HepG2 (cell line): ENCODE results near the gene BRD1. TPM values are rescaled to one million over a fixed set of nuclear protein-coding genes. Genes with fewer than 3 reads are reported as not detected.

Experiments used
- ATAC-seq: fragments of 200-7000 bp; cut with Tn5 transposase; 3 replicates; pipeline ENCODE4 v1.9.1; 2020; ENCODE audit warnings: mild to moderate bottlenecking, moderate library complexity
- BruUV-seq: library from RNA; stranded (reverse); fragments of 400-500 nt; replicated peaks from 2 replicates; lab custom pipeline; 2021; lab: Mats Ljungman, UMichigan
- CTCF ChIA-PET: fragments of 300-600 bp; formaldehyde crosslinking; extraction: SDS; loops from one replicate; lab custom pipeline; 2021; ENCODE audit warnings: low total read pairs, inconsistent platforms, low intra/inter-chr PET ratio; lab: Yijun Ruan, JAX
- POLR2A ChIA-PET: fragments of 350-600 bp; sonication (Branson Sonifier 250); formaldehyde crosslinking; loops from one replicate; lab custom pipeline; 2020; ENCODE audit warnings: antibody characterized with exemption, inconsistent platforms; lab: Yijun Ruan, JAX
- DNase-seq: peaks from one replicate; pipeline ENCODE4 v3.0.0-alpha.2; 2015; ENCODE audit warnings: low spot score
- FAIRE-seq: peaks from 3 replicates; lab custom pipeline; 2011; peaks lifted over from hg19 to GRCh38; lab: Jason Lieb, UNC
- H2AFZ ChIP-seq: one replicate; pipeline ENCODE4 v1.6.1; 2011; ENCODE audit warnings: low read length, inconsistent platforms
- H3K27ac ChIP-seq: fragments of 300-600 bp; 3 replicates; pipeline ENCODE4 v1.8.0; 2011; ENCODE audit warnings: mixed run types, mild to moderate bottlenecking, mixed read lengths, low read length, inconsistent platforms; ENCODE audit not compliant: insufficient read depth; ENCODE audit errors: extremely low read length
- H3K27me3 ChIP-seq, 2 experiments: fragments of 200-600 bp in 1 of 2; 2 replicates in 1 of 2; 3 replicates in 1 of 2; pipeline versions ENCODE4 v1.6.0 to v1.8.0; 2011; ENCODE audit warnings: low read length in 2 of 2, mild to moderate bottlenecking in 2 of 2, moderate library complexity in 2 of 2, inconsistent platforms in 1 of 2; ENCODE audit not compliant: insufficient read depth in 2 of 2, control insufficient read depth in 1 of 2
- H3K36me3 ChIP-seq, 2 experiments: fragments of 200-600 bp in 1 of 2; replicated peaks in 1 of 2; 2 replicates in 1 of 2; 3 replicates in 1 of 2; pipeline versions ENCODE4 v1.5.1 to v1.8.0; 2011; ENCODE audit warnings: low read length in 2 of 2, inconsistent platforms in 1 of 2; ENCODE audit not compliant: insufficient read depth in 2 of 2, control insufficient read depth in 1 of 2
- H3K4me1 ChIP-seq: 2 replicates; pipeline ENCODE4 v1.5.1; 2012; ENCODE audit warnings: low read length, inconsistent platforms; ENCODE audit not compliant: insufficient read depth
- H3K4me2 ChIP-seq: 2 replicates; pipeline ENCODE4 v1.6.0; 2011; ENCODE audit warnings: low read depth, low read length, inconsistent platforms
- H3K4me3 ChIP-seq, 3 experiments: fragments of 200-600 bp in 1 of 3; sonication (generic), shearing (Covaris generic) in 1 of 3; replicated peaks in 1 of 3; 2 replicates each; pipeline ENCODE4 v1.5.1; 2011 to 2016; ENCODE audit warnings: low read length in 3 of 3, inconsistent platforms in 2 of 3, low read depth in 2 of 3, mild to moderate bottlenecking in 2 of 3, control low read depth in 1 of 3, mixed read lengths in 1 of 3; ENCODE audit not compliant: insufficient read depth in 1 of 3
- H3K79me2 ChIP-seq: one replicate; pipeline ENCODE4 v1.6.1; 2011; ENCODE audit warnings: low read length, inconsistent platforms; ENCODE audit not compliant: insufficient read depth
- H3K9ac ChIP-seq: 2 replicates; pipeline ENCODE4 v1.6.0; 2011; ENCODE audit warnings: mild to moderate bottlenecking, low read depth, low read length, inconsistent platforms; ENCODE audit not compliant: insufficient read depth
- H3K9me3 ChIP-seq: 2 replicates; pipeline ENCODE4 v1.5.1; 2012; ENCODE audit warnings: mild to moderate bottlenecking, low read length
- H4K20me1 ChIP-seq: 2 replicates; pipeline ENCODE4 v1.6.0; 2011; ENCODE audit warnings: inconsistent platforms, mild to moderate bottlenecking, low read length, moderate library complexity; ENCODE audit not compliant: insufficient read depth
- ATM ChIP-seq: fragments of 450-650 bp; IDR thresholded peaks from 2 replicates; pipeline ENCODE4 v1.7.1; 2017; ENCODE audit warnings: mild to moderate bottlenecking, borderline replicate concordance
- POLR2G ChIP-seq: fragments of 200-400 bp; formaldehyde crosslinking; IDR thresholded peaks from 2 replicates; pipeline ENCODE4 v1.6.1; 2018; ENCODE audit warnings: mild to moderate bottlenecking, low read depth, low read length, moderate library complexity
- PPARG ChIP-seq: conservative IDR thresholded peaks from 2 replicates; pipeline ENCODE4 v1.6.1; 2016; ENCODE audit warnings: missing biosample characterization, missing genetic modification reagents
- REXO4 ChIP-seq: sonication (generic); formaldehyde crosslinking; IDR thresholded peaks from 2 replicates; pipeline ENCODE4 v1.8.0; 2022; ENCODE audit warnings: missing genetic modification reagents, mild to moderate bottlenecking, borderline replicate concordance
- SMAD9 ChIP-seq: sonication (generic); formaldehyde crosslinking; IDR thresholded peaks from 2 replicates; pipeline ENCODE4 v1.5.1; 2020; ENCODE audit warnings: mild to moderate bottlenecking, missing genetic modification reagents
- ZNF263 ChIP-seq: sonication (generic); formaldehyde crosslinking; IDR thresholded peaks from 2 replicates; pipeline ENCODE4 v1.4.0; 2020; ENCODE audit warnings: missing genetic modification reagents
- ZNF709 ChIP-seq: sonication (generic); formaldehyde crosslinking; IDR thresholded peaks from 2 replicates; pipeline ENCODE4 v1.5.0; 2020; ENCODE audit warnings: mild to moderate bottlenecking, missing genetic modification reagents
- ZNF83 ChIP-seq: sonication (generic); formaldehyde crosslinking; IDR thresholded peaks from 2 replicates; pipeline ENCODE4 v1.4.0; 2020; ENCODE audit warnings: missing genetic modification reagents, mild to moderate bottlenecking, borderline replicate concordance
- WGBS: methylation state at CpG from one replicate; pipeline ENCODE4 v1.1.6; 2017; ENCODE audit warnings: low lambda C conversion rate; 5-methylcytosine and 5-hydroxymethylcytosine counted together
- in situ Hi-C: cut with HindIII; loops from 2 replicates; pipeline ENCODE4 v1.10.0; 2017; ENCODE audit warnings: low pct_unique_long_range_greater_than_20kb; ENCODE audit not compliant: extremely low pct_ligation_motif_present
- intact Hi-C: fragments of 100-400 bp; cut with micrococcal nuclease; formaldehyde crosslinking; loops from one replicate; pipeline ENCODE4 v1.10.0; 2022; ENCODE audit not compliant: unreplicated experiment
- polyA plus RNA-seq, 8 experiments: library from polyadenylated mRNA; depleted of rRNA in 3 of 8; stranded (reverse) in 7 of 8; unstranded in 1 of 8; fragments of >200 nt; fragmentation: Illumina TruSeq in 4 of 8; extraction: Trizol in 4 of 8; gene quantifications; 2 replicates each; pipeline versions ENCODE4 v1.2.1 to v1.2.3, GENCODE V29; 2011 to 2016; ENCODE audit warnings: low read depth in 4 of 8, missing spikeins in 1 of 8, mixed read lengths in 1 of 8; ENCODE audit not compliant: insufficient read depth in 1 of 8
- total RNA-seq, 5 experiments: library from RNA; depleted of rRNA; stranded (reverse); fragments of >200 nt; fragmentation: Illumina TruSeq; extraction: Trizol; gene quantifications; 2 replicates each; pipeline ENCODE4 v1.2.3, GENCODE V29; 2016; ENCODE audit warnings: low read depth in 1 of 5
- TF ChIP-seq, protein P1 (sequence below): sonication (generic); formaldehyde crosslinking; conservative IDR thresholded peaks from 2 replicates; pipeline ENCODE4 v1.8.0; 2022; ENCODE audit warnings: low read depth, missing genetic modification reagents
- TF ChIP-seq, protein P2 (sequence below): sonication (generic); formaldehyde crosslinking; IDR thresholded peaks from 2 replicates; pipeline ENCODE4 v1.5.0; 2020; ENCODE audit warnings: mild to moderate bottlenecking, missing genetic modification reagents
- TF ChIP-seq, protein P3 (sequence below): IDR thresholded peaks from 2 replicates; pipeline ENCODE4 v1.6.1; 2016
- TF ChIP-seq, protein P4 (sequence below): sonication (generic); formaldehyde crosslinking; IDR thresholded peaks from 2 replicates; pipeline ENCODE4 v1.5.0; 2020; ENCODE audit warnings: mild to moderate bottlenecking, missing genetic modification reagents, moderate library complexity
- TF ChIP-seq, protein P5 (sequence below): sonication (generic); formaldehyde crosslinking; IDR thresholded peaks from 2 replicates; pipeline ENCODE4 v1.4.0; 2020; ENCODE audit warnings: missing genetic modification reagents

The BRD1 gene
- total and polyA plus RNA-seq, 2 of the 13 experiments (the other 11 are each of a cell fraction or from before 2014, with no cell fraction given), result 5.1 to 12.0 TPM

DNA sequence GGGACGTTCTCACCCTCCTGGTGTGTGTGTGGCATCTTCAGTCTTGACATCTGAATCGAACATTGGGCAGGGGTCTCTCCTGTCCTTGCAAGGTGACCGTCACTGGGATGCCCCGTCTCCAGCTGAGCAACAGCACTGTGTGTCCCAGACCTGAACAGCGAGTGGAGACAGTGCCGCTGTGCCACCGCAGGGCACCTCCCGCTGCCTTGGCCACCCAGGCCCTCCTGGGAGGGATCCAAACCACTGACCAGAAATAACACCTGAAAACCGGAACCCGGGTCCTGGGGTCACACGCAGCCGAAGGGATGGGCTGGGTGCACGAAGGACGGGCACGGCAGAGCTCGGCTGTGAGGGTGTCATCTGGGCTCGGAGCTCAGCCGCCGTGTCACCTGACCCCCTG, 102.2 kb downstream of the BRD1 start (continued):
- TF ChIP-seq, protein P1, sequence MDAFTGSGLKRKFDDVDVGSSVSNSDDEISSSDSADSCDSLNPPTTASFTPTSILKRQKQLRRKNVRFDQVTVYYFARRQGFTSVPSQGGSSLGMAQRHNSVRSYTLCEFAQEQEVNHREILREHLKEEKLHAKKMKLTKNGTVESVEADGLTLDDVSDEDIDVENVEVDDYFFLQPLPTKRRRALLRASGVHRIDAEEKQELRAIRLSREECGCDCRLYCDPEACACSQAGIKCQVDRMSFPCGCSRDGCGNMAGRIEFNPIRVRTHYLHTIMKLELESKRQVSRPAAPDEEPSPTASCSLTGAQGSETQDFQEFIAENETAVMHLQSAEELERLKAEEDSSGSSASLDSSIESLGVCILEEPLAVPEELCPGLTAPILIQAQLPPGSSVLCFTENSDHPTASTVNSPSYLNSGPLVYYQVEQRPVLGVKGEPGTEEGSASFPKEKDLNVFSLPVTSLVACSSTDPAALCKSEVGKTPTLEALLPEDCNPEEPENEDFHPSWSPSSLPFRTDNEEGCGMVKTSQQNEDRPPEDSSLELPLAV (CRISPR knock-in tag), result no peak
- TF ChIP-seq, protein P2, sequence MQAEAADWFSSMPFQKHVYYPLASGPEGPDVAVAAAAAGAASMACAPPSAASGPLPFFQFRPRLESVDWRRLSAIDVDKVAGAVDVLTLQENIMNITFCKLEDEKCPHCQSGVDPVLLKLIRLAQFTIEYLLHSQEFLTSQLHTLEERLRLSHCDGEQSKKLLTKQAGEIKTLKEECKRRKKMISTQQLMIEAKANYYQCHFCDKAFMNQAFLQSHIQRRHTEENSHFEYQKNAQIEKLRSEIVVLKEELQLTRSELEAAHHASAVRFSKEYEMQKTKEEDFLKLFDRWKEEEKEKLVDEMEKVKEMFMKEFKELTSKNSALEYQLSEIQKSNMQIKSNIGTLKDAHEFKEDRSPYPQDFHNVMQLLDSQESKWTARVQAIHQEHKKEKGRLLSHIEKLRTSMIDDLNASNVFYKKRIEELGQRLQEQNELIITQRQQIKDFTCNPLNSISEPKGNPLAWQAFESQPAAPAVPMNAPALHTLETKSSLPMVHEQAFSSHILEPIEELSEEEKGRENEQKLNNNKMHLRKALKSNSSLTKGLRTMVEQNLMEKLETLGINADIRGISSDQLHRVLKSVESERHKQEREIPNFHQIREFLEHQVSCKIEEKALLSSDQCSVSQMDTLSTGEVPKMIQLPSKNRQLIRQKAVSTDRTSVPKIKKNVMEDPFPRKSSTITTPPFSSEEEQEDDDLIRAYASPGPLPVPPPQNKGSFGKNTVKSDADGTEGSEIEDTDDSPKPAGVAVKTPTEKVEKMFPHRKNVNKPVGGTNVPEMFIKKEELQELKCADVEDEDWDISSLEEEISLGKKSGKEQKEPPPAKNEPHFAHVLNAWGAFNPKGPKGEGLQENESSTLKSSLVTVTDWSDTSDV (CRISPR knock-in tag), result no peak
- TF ChIP-seq ATM (no peak), ZNF83 (CRISPR knock-in tag) (no peak)
- TF ChIP-seq, protein P3, sequence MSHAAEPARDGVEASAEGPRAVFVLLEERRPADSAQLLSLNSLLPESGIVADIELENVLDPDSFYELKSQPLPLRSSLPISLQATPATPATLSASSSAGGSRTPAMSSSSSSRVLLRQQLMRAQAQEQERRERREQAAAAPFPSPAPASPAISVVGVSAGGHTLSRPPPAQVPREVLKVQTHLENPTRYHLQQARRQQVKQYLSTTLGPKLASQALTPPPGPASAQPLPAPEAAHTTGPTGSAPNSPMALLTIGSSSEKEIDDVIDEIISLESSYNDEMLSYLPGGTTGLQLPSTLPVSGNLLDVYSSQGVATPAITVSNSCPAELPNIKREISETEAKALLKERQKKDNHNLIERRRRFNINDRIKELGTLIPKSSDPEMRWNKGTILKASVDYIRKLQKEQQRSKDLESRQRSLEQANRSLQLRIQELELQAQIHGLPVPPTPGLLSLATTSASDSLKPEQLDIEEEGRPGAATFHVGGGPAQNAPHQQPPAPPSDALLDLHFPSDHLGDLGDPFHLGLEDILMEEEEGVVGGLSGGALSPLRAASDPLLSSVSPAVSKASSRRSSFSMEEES (CRISPR knock-in tag), result no peak

DNA sequence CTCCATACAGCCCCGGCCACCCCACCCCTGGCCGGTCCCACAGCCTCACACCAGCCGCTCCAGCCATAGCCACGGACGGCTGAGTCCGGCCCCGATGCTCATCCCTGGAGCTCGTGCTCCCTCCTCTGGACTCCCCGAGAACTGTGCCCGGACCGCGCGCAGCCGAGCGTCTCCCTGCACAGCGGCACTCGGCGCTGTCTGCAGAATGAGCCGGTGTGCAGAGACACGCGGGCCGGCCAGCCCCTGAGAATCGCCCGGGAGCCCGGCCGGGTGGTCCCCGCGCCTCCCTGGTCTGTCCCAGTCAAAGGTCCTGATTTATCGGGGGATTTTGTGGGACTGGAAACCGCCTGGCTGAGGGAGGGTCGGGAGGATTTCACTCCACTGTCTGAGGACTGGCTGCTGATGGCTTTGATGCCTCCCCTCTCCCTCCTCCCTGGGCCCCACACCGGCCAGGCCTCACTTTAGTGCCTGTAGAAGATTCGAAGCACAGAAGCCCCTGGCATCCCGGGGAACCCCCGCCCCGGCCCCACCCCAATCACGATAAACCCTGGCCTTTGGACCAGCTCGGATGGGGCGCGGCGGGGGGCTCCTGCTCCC, 102.7 kb downstream of the BRD1 start:
- ChIA-PET POLR2A (no interaction called here), CTCF (no interaction called here)
- DNase-seq, result peak; percentile 15
- no peak overlapping the region for H2AFZ ChIP-seq
- H3K27me3 ChIP-seq, result peaks cover 17 to 73% of the 10 kb centered on the region in 2 experiments
- no peaks in the 10 kb centered on the region for H3K9me3 ChIP-seq
- H3K4me1 ChIP-seq, result no peaks in the 10 kb centered on the region
- no CpG with 5 or more reads among the region's 41 CpGs for WGBS
- H3K4me2 ChIP-seq, result no peak overlapping the region
- no peaks in the 10 kb centered on the region for H3K79me2 ChIP-seq
- intact Hi-C loops (loop anchor here (10.0 kb wide), 1 partner anchor 290 kb away; no protein-coding TSS in a partner anchor), in situ Hi-C loops (no loop called here)
- H3K27ac ChIP-seq, result no peak overlapping the region
- no peaks in the 10 kb centered on the region for H3K36me3 ChIP-seq
- H4K20me1 ChIP-seq, result no peaks in the 10 kb centered on the region; the same call in 1 of the 2 replicates
- ATAC-seq, result peak; percentile 96
- no peak overlapping the region for H3K9ac ChIP-seq
- BruUV-seq, result no TSS peak
- no peak overlapping the region for H3K4me3 ChIP-seq
- no peak for FAIRE-seq
- TF ChIP-seq ZNF709 (CRISPR knock-in tag) (no peak), POLR2G (no peak), SMAD9 (CRISPR knock-in tag) (no peak), REXO4 (no peak), PPARG (CRISPR knock-in tag) (no peak), ZNF263 (CRISPR knock-in tag) (peak; percentile 59; the same call in 1 of the 2 replicates)
- TF ChIP-seq, protein P4, sequence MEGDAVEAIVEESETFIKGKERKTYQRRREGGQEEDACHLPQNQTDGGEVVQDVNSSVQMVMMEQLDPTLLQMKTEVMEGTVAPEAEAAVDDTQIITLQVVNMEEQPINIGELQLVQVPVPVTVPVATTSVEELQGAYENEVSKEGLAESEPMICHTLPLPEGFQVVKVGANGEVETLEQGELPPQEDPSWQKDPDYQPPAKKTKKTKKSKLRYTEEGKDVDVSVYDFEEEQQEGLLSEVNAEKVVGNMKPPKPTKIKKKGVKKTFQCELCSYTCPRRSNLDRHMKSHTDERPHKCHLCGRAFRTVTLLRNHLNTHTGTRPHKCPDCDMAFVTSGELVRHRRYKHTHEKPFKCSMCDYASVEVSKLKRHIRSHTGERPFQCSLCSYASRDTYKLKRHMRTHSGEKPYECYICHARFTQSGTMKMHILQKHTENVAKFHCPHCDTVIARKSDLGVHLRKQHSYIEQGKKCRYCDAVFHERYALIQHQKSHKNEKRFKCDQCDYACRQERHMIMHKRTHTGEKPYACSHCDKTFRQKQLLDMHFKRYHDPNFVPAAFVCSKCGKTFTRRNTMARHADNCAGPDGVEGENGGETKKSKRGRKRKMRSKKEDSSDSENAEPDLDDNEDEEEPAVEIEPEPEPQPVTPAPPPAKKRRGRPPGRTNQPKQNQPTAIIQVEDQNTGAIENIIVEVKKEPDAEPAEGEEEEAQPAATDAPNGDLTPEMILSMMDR (CRISPR knock-in tag), result peak; percentile 86
- TF ChIP-seq, protein P5, sequence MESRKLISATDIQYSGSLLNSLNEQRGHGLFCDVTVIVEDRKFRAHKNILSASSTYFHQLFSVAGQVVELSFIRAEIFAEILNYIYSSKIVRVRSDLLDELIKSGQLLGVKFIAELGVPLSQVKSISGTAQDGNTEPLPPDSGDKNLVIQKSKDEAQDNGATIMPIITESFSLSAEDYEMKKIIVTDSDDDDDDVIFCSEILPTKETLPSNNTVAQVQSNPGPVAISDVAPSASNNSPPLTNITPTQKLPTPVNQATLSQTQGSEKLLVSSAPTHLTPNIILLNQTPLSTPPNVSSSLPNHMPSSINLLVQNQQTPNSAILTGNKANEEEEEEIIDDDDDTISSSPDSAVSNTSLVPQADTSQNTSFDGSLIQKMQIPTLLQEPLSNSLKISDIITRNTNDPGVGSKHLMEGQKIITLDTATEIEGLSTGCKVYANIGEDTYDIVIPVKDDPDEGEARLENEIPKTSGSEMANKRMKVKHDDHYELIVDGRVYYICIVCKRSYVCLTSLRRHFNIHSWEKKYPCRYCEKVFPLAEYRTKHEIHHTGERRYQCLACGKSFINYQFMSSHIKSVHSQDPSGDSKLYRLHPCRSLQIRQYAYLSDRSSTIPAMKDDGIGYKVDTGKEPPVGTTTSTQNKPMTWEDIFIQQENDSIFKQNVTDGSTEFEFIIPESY (CRISPR knock-in tag), result no peak
